Keratinocyte (primary cell): ENCODE data around the gene LINGO1. TPM values are rescaled to one million over a fixed set of nuclear protein-coding genes. Genes with fewer than 3 reads are reported as not detected.

ENCODE experiments used
- DNase-seq: peaks from one replicate; pipeline ENCODE4 v3.0.0-alpha.2; 2011; ENCODE audit warnings: low read depth, missing footprints, low spot score
- FAIRE-seq: peaks from 2 replicates; lab custom pipeline; 2011; peaks lifted over from hg19 to GRCh38; lab: Jason Lieb, UNC
- H2AFZ ChIP-seq: 2 replicates; pipeline ENCODE4 v1.6.0; 2012; ENCODE audit warnings: low read length, control low read depth, inconsistent platforms; ENCODE audit not compliant: control insufficient read depth
- H3K27ac ChIP-seq: 2 replicates; pipeline ENCODE4 v1.5.1; 2011; ENCODE audit warnings: low read length; ENCODE audit not compliant: control insufficient read depth, insufficient read depth
- H3K27me3 ChIP-seq: 3 replicates; pipeline ENCODE4 v1.6.0; 2011; ENCODE audit warnings: low read length; ENCODE audit not compliant: control insufficient read depth, insufficient read depth; ENCODE audit errors: extremely low read depth
- H3K36me3 ChIP-seq, 2 experiments: 2 replicates in 1 of 2; 3 replicates in 1 of 2; pipeline ENCODE4 v1.5.1; 2011; ENCODE audit warnings: low read length in 2 of 2, mild to moderate bottlenecking in 1 of 2; ENCODE audit not compliant: control insufficient read depth in 2 of 2, insufficient read depth in 2 of 2; ENCODE audit errors: extremely low read depth in 1 of 2
- H3K4me1 ChIP-seq: 3 replicates; pipeline ENCODE4 v1.5.1; 2011; ENCODE audit warnings: low read length; ENCODE audit not compliant: control insufficient read depth, insufficient read depth; ENCODE audit errors: extremely low read depth
- H3K4me2 ChIP-seq: 3 replicates; pipeline ENCODE4 v1.6.0; 2011; ENCODE audit warnings: low read depth, low read length; ENCODE audit not compliant: control insufficient read depth, insufficient read depth; ENCODE audit errors: extremely low read depth
- H3K4me3 ChIP-seq, 3 experiments: fragments of 200-600 bp in 1 of 3; sonication (generic) in 1 of 3; 2 replicates in 2 of 3; 3 replicates in 1 of 3; pipeline ENCODE4 v1.5.1; 2011 to 2016; ENCODE audit warnings: low read length in 3 of 3, mild to moderate bottlenecking in 3 of 3, control low read depth in 2 of 3, inconsistent platforms in 1 of 3, low read depth in 1 of 3, mixed read lengths in 1 of 3, mixed run types in 1 of 3, moderate library complexity in 1 of 3; ENCODE audit not compliant: control insufficient read depth in 2 of 3, insufficient read depth in 2 of 3; ENCODE audit errors: extremely low read depth in 1 of 3
- H3K79me2 ChIP-seq: 2 replicates; pipeline ENCODE4 v1.6.0; 2012; ENCODE audit warnings: low read length; ENCODE audit not compliant: control insufficient read depth, insufficient read depth
- H3K9ac ChIP-seq: 3 replicates; pipeline ENCODE4 v1.6.0; 2011; ENCODE audit warnings: low read length; ENCODE audit not compliant: control insufficient read depth, insufficient read depth; ENCODE audit errors: extremely low read depth
- H3K9me1 ChIP-seq: 3 replicates; pipeline ENCODE4 v1.6.0; 2011; ENCODE audit warnings: low read length; ENCODE audit not compliant: control insufficient read depth, insufficient read depth; ENCODE audit errors: extremely low read depth
- H3K9me3 ChIP-seq: 2 replicates; pipeline ENCODE4 v1.5.1; 2012; ENCODE audit warnings: low read depth, low read length; ENCODE audit not compliant: control insufficient read depth
- H4K20me1 ChIP-seq: 3 replicates; pipeline ENCODE4 v1.6.0; 2011; ENCODE audit warnings: low read length; ENCODE audit not compliant: control insufficient read depth, insufficient read depth; ENCODE audit errors: extremely low read depth
- CTCF ChIP-seq, 3 experiments: IDR thresholded peaks in 1 of 3; conservative IDR thresholded peaks in 1 of 3; optimal IDR thresholded peaks in 1 of 3; 2 replicates in 2 of 3; 3 replicates in 1 of 3; pipeline versions ENCODE3 to v1.5.1; 2011; ENCODE audit warnings: low read length in 3 of 3, mild to moderate bottlenecking in 3 of 3, moderate library complexity in 2 of 3, control low read depth in 1 of 3, inconsistent platforms in 1 of 3; ENCODE audit not compliant: insufficient read depth in 2 of 3; ENCODE audit errors: extremely low read depth in 1 of 3
- EZH2 ChIP-seq: IDR thresholded peaks from one replicate; pipeline ENCODE4 v1.6.1; 2012; ENCODE audit warnings: inconsistent platforms, mild to moderate bottlenecking, low read length, moderate library complexity
- dilution Hi-C: fragments of 300-500 bp; cut with MboI; formaldehyde crosslinking; loops from one replicate; pipeline ENCODE4 v1.7.0; 2020; ENCODE audit warnings: low sequenced_read_pairs; ENCODE audit not compliant: extremely low pct_ligation_motif_present
- polyA plus RNA-seq, 5 experiments: library from polyadenylated mRNA; depleted of rRNA in 3 of 5; stranded (reverse) in 3 of 5; stranded (forward) in 1 of 5; unstranded in 1 of 5; fragments of >200 nt; gene quantifications; 1 replicate in 1 of 5; 2 replicates in 3 of 5; 3 replicates in 1 of 5; pipeline versions ENCODE4 v1.2.1 to v1.2.3, GENCODE V29; 2011 to 2012; ENCODE audit warnings: missing spikeins in 2 of 5, low read depth in 1 of 5, low replicate concordance in 1 of 5

The LINGO1 gene
- polyA plus RNA-seq, 1 donor (not counting 4 experiments of a cell fraction or from before 2014, with no cell fraction given) = not detected

- no peak overlapping the region for H3K4me2 ChIP-seq
- H3K9me1 ChIP-seq = no peaks in the 10 kb centered on the region
- DNase-seq (no peak), FAIRE-seq (no peak)
- H3K79me2 ChIP-seq = no peaks in the 10 kb centered on the region
- H3K9me3 ChIP-seq = no peaks in the 10 kb centered on the region
- dilution Hi-C loops = no loop called here
- no peak overlapping the region for H3K9ac ChIP-seq
- no peak overlapping the region for H3K27ac ChIP-seq
- no peak for TF ChIP-seq CTCF (optimal IDR thresholded peaks at IDR 0.05 in 1 of 3, IDR thresholded peaks at IDR 0.05 in 1 of 3, conservative IDR thresholded peaks at IDR 0.05 in 1 of 3; ENCODE audit: extremely low read depth in 1 of 3, insufficient read depth in 2 of 3, low read length in 3 of 3)
- no peak for TF ChIP-seq EZH2
- no peaks in the 10 kb centered on the region for H3K36me3 ChIP-seq
- no peak overlapping the region for H3K4me3 ChIP-seq
- no peaks in the 10 kb centered on the region for H3K4me1 ChIP-seq
- no peaks in the 10 kb centered on the region for H4K20me1 ChIP-seq
- peaks cover 23% of the 10 kb centered on the region for H3K27me3 ChIP-seq
- no peak overlapping the region for H2AFZ ChIP-seq
Measured at GRCh38 chr15:77676569-77677375, 44.1 kb upstream of the LINGO1 start.

- no peaks in the 10 kb centered on the region for H3K9me3 ChIP-seq
- H3K27ac ChIP-seq = no peak overlapping the region
- dilution Hi-C loops = no loop called here
- no peak overlapping the region for H3K9ac ChIP-seq
- no peak overlapping the region for H3K4me3 ChIP-seq
- H3K9me1 ChIP-seq = no peaks in the 10 kb centered on the region
- DNase-seq = no peak
- H3K27me3 ChIP-seq = peaks cover 23% of the 10 kb centered on the region
- TF ChIP-seq EZH2 (no peak), CTCF (optimal IDR thresholded peaks at IDR 0.05 in 1 of 3, IDR thresholded peaks at IDR 0.05 in 1 of 3, conservative IDR thresholded peaks at IDR 0.05 in 1 of 3; ENCODE audit: extremely low read depth in 1 of 3, insufficient read depth in 2 of 3, low read length in 3 of 3) (no peak)
- no peak overlapping the region for H2AFZ ChIP-seq
- no peak for FAIRE-seq
- H4K20me1 ChIP-seq = no peaks in the 10 kb centered on the region
- no peaks in the 10 kb centered on the region for H3K36me3 ChIP-seq
- H3K4me2 ChIP-seq = no peak overlapping the region
- H3K4me1 ChIP-seq = no peaks in the 10 kb centered on the region
- no peaks in the 10 kb centered on the region for H3K79me2 ChIP-seq
Measured at GRCh38 chr15:77675806-77676415, 43.2 kb upstream of the LINGO1 start.
